HTR-8/SVneo (cell line): Measurements from ENCODE around the gene MED6.
A peak's percentile ranks its signal among the peaks of the same experiment; 100 is the strongest.

Experiments
- DNase-seq: peaks from one replicate; pipeline ENCODE4 v3.0.0; 2011; ENCODE audit warnings: low spot score, mixed read lengths; ENCODE audit not compliant: insufficient read length
- FAIRE-seq: peaks from 2 replicates; lab custom pipeline; 2011; peaks lifted over from hg19 to GRCh38; lab: Jason Lieb, UNC

Gene MED6

GRCh38 chr14:70602254-70602653, 1.8 kb upstream of the MED6 start:
- DNase-seq = no peak
- FAIRE-seq = no peak

- no peak for FAIRE-seq
- DNase-seq = peak; percentile 48
Observed at GRCh38 chr14:70601162-70601561, 707 bp upstream of the MED6 start.

- no peak for DNase-seq
- peak; percentile 20 for FAIRE-seq
Observed at GRCh38 chr14:70599345-70599744, 1.1 kb downstream of the MED6 start.

GRCh38 chr14:70597731-70598130, 2.7 kb downstream of the MED6 start:
- DNase-seq (no peak), FAIRE-seq (no peak)

- DNase-seq (no peak), FAIRE-seq (no peak)
Observed at GRCh38 chr14:70595443-70596185, 4.8 kb downstream of the MED6 start.

GRCh38 chr14:70594461-70594860, 6.0 kb downstream of the MED6 start:
- DNase-seq (no peak), FAIRE-seq (peak; percentile 42)

- DNase-seq (no peak), FAIRE-seq (peak; percentile 83)
Observed at GRCh38 chr14:70585231-70585630, 15.2 kb downstream of the MED6 start.

GRCh38 chr14:70576891-70577290, 23.6 kb downstream of the MED6 start:
- DNase-seq (no peak), FAIRE-seq (no peak)

GRCh38 chr14:70573050-70573449, 27.4 kb downstream of the MED6 start:
- DNase-seq = no peak
- peak; percentile 80 for FAIRE-seq

GRCh38 chr14:70571139-70571538, 29.3 kb downstream of the MED6 start:
- FAIRE-seq (peak; percentile 93), DNase-seq (no peak)

GRCh38 chr14:70567791-70568190, 32.7 kb downstream of the MED6 start:
- FAIRE-seq = peak; percentile 96
- peak; percentile 48 for DNase-seq

GRCh38 chr14:70563869-70564268, 36.6 kb downstream of the MED6 start:
- FAIRE-seq (no peak), DNase-seq (no peak)

- FAIRE-seq (no peak), DNase-seq (no peak)
Observed at GRCh38 chr14:70563417-70563816, 37.0 kb downstream of the MED6 start.

GRCh38 chr14:70558356-70558755, 42.1 kb downstream of the MED6 start:
- no peak for DNase-seq

GRCh38 chr14:70555890-70556289, 44.6 kb downstream of the MED6 start:
- FAIRE-seq (peak; percentile 58), DNase-seq (no peak)

More at GRCh38 chr14:70558356-70558755, 42.1 kb downstream of the MED6 start:
- FAIRE-seq = peak; percentile 86

- no peak for DNase-seq
Observed at GRCh38 chr14:70538087-70538486, 62.4 kb downstream of the MED6 start.

GRCh38 chr14:70536830-70537229, 63.6 kb downstream of the MED6 start:
- no peak for FAIRE-seq
- DNase-seq = no peak

More at GRCh38 chr14:70538087-70538486, 62.4 kb downstream of the MED6 start:
- no peak for FAIRE-seq

GRCh38 chr14:70534904-70535303, 65.6 kb downstream of the MED6 start, which contains the start of gene ADAM20:
Gene ADAM20 (minus strand): TSS chr14:70535004. CDS start chr14:70524757, 10,247 bp downstream.
- FAIRE-seq = peak; percentile 54
- DNase-seq = no peak
